Stimulated activated naive CD8-positive, alpha-beta T cell treated with anti-CD3 and anti-CD28 coated beads, Interleukin-15, amount 100 ng/mL, for 72 hours (primary cell): ENCODE results near the gene SHROOM3.
A peak's percentile ranks its signal among the peaks of the same experiment; 100 is the strongest.

Experiments used
- ATAC-seq: fragments of 150-1000 bp; cut with Tn5 transposase; 2 replicates; pipeline ENCODE4 v1.10.0; 2021; ENCODE audit warnings: mild to moderate bottlenecking, moderate library complexity
- DNase-seq, 2 donors: peaks; one replicate each; pipeline ENCODE4 v3.0.0; 2021 to 2022
- H3K27ac Mint-ChIP-seq, 2 donors: one replicate each; pipeline ENCODE4 v1.8.0; 2022; ENCODE audit warnings: mild to moderate bottlenecking in 2 of 2, mixed read lengths in 2 of 2, moderate library complexity in 2 of 2
- H3K27me3 Mint-ChIP-seq: one replicate; pipeline ENCODE4 v1.8.0; 2022; ENCODE audit warnings: mixed read lengths
- H3K4me1 Mint-ChIP-seq: one replicate; pipeline ENCODE4 v1.8.0; 2022; ENCODE audit warnings: mild to moderate bottlenecking, mixed read lengths
- H3K4me3 Mint-ChIP-seq, 2 donors: one replicate each; pipeline ENCODE4 v1.8.0; 2022; ENCODE audit warnings: mild to moderate bottlenecking in 2 of 2, mixed read lengths in 2 of 2, moderate library complexity in 1 of 2
- H3K9me3 Mint-ChIP-seq, 2 donors: one replicate each; pipeline ENCODE4 v1.8.0; 2022; ENCODE audit warnings: mixed read lengths in 2 of 2

The SHROOM3 gene

GRCh38 chr4:76692761-76693160 lies 257.7 kb downstream of the SHROOM3 start:
- no peaks in the 10 kb centered on the region for H3K9me3 Mint-ChIP-seq
- no peak overlapping the region for H3K27ac Mint-ChIP-seq
- H3K4me1 Mint-ChIP-seq, result peaks cover 29% of the 10 kb centered on the region
- no peak overlapping the region for H3K4me3 Mint-ChIP-seq
- no peak for ATAC-seq
- DNase-seq, result no peak
- peaks cover 80% of the 10 kb centered on the region for H3K27me3 Mint-ChIP-seq

DNA sequence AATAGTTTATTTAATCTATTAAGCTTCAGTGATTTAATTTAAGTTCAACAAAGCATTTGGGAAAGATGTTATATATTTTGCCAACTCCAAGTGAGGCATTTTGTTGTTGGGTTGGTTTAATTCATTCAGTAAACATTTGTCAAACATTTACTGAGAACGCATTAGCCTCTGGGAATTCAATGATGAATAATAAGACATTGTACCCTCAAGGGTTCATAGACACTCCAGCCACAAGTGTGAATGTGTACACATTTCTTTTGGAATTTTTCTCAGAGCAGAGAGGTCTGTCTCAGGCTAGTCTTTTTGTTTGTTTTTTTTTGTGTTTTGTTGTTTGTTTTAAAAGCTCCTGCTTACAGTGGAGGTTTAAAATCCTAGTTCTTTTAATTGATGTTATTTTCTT lies 259.0 kb downstream of the SHROOM3 start:
- peaks cover 23% of the 10 kb centered on the region for H3K4me1 Mint-ChIP-seq
- ATAC-seq (no peak), DNase-seq (no peak)
- no peak overlapping the region for H3K27ac Mint-ChIP-seq
- no peaks in the 10 kb centered on the region for H3K9me3 Mint-ChIP-seq
- no peak overlapping the region for H3K4me3 Mint-ChIP-seq
- peaks cover 73% of the 10 kb centered on the region for H3K27me3 Mint-ChIP-seq

DNA sequence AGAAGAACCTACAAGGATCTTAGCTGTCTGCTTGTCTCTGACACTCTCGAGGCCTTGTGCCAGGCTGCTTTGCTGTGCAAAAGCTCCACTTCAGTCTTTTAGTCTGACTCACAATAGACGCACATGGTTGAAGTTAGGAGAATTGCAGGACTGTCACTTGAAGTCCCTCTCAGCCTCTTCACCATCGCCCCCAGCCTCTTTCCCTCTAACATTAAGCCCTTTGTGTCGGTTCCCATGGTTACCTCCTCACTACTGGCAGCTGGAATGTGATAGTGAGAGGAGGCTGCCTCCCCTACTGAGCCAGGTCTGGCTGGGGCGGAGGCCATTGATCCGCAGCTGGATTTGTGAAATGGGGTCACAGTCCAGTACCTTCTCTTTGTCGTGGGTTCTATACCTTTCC lies 261.1 kb downstream of the SHROOM3 start:
- ATAC-seq (no peak), DNase-seq (no peak)
- Mint-ChIP-seq H3K4me1 (peaks cover 8% of the 10 kb centered on the region), H3K27me3 (peaks cover 55% of the 10 kb centered on the region), H3K4me3 (no peak overlapping the region), H3K9me3 (no peaks in the 10 kb centered on the region), H3K27ac (no peak overlapping the region)

GRCh38 chr4:76697129-76697803 lies 262.2 kb downstream of the SHROOM3 start:
- no peak for DNase-seq
- Mint-ChIP-seq H3K27ac (peak overlapping the region in 1 of 2 donors; percentile 74), H3K4me1 (peaks cover 8% of the 10 kb centered on the region), H3K9me3 (no peaks in the 10 kb centered on the region), H3K4me3 (no peak overlapping the region), H3K27me3 (peaks cover 43% of the 10 kb centered on the region)
- peak; percentile 67 for ATAC-seq

DNA sequence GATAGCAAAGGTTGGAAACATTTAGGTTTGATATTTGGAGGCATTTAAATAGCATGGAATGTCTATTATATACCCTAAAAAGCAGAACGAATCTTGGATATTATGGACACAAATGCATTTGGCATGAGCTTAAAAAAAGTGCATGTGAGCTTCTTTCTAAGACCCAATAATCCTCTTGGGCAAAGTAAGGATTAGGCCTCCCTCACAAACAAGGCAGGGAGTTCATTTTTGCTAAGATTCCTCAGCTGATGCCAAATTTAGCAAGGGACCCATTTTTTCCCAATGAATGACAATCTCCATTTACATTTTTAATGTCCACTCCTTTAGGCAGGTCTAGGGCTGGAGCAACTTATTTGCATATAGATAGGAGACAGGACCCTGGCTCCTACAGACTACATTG lies 263.1 kb downstream of the SHROOM3 start:
- Mint-ChIP-seq H3K27me3 (peaks cover 34% of the 10 kb centered on the region), H3K4me3 (no peak overlapping the region), H3K27ac (no peak overlapping the region), H3K9me3 (no peaks in the 10 kb centered on the region), H3K4me1 (peaks cover 8% of the 10 kb centered on the region)
- DNase-seq (no peak), ATAC-seq (no peak)

GRCh38 chr4:76699751-76700310 lies 264.8 kb downstream of the SHROOM3 start:
- Mint-ChIP-seq H3K27me3 (peaks cover 27% of the 10 kb centered on the region), H3K9me3 (no peaks in the 10 kb centered on the region), H3K27ac (no peak overlapping the region), H3K4me1 (peaks cover 8% of the 10 kb centered on the region), H3K4me3 (no peak overlapping the region)
- DNase-seq (no peak), ATAC-seq (no peak)

DNA sequence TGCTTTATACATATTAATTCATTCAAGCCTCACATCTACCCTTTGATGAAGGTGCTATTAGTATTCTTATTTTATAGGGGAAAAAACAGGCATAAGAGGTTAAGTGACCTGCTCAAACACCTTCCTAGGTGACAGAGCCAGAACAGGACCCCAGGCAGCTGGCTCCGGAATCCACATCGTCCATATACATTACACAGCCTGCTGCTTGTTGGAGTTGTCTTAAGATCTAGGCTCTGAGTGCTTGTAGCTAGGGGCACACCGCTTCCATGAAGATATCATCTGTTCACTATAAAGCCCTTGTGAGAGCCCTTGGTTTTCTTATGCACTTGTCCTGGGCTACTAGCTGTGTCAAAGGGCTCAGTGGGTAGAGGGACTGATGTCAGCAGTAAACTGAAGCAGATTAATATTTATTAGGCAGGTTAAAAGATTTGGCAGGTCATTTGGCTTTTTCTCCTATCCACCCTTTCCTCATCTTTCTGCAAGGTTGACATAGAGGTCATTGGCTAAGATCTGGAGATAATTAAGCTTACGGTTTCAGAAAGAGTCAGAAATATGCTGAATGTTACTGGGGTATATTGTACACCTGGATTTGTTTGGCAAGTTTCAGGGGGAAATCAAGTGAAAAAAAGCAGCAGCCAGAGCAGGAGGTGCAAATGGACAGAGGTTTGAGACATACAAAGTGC lies 267.6 kb downstream of the SHROOM3 start:
- Mint-ChIP-seq H3K27ac (no peak overlapping the region), H3K9me3 (no peaks in the 10 kb centered on the region)

GRCh38 chr4:76703123-76703490 lies 268.1 kb downstream of the SHROOM3 start:
- H3K27me3 Mint-ChIP-seq, result peaks cover 8% of the 10 kb centered on the region
- DNase-seq (no peak), ATAC-seq (no peak)
- no peak overlapping the region for H3K4me3 Mint-ChIP-seq
- H3K4me1 Mint-ChIP-seq, result no peaks in the 10 kb centered on the region
- H3K27ac Mint-ChIP-seq, result no peak overlapping the region
- H3K9me3 Mint-ChIP-seq, result no peaks in the 10 kb centered on the region

More for the DNA sequence above, 267.6 kb downstream of the SHROOM3 start:
- no peak for ATAC-seq
- peaks cover 3% of the 10 kb centered on the region for H3K4me1 Mint-ChIP-seq
- no peak for DNase-seq
- peaks cover 8% of the 10 kb centered on the region for H3K27me3 Mint-ChIP-seq
- H3K4me3 Mint-ChIP-seq, result no peak overlapping the region

DNA sequence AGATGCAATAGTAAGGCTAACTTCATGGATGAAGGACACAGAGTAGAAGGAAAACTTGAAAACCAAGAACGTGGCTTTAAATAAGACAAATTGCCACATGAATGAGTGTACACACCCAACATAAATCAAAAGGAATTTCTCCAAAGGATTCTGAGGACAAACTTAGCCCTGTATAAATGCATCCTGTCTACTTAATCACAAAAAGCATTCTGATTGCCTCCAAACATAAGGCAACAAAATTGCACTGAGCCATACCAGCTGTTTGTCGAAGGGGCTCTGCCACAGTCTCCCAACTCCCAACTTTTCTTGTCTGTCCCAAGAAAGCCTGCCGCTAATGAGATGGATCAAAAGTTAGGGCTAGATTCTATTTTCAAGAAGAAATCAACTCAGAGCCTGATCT lies 268.6 kb downstream of the SHROOM3 start:
- Mint-ChIP-seq H3K27ac (no peak overlapping the region), H3K27me3 (peaks cover 6% of the 10 kb centered on the region), H3K4me3 (no peak overlapping the region), H3K9me3 (no peaks in the 10 kb centered on the region), H3K4me1 (no peaks in the 10 kb centered on the region)
- ATAC-seq (no peak), DNase-seq (no peak)

DNA sequence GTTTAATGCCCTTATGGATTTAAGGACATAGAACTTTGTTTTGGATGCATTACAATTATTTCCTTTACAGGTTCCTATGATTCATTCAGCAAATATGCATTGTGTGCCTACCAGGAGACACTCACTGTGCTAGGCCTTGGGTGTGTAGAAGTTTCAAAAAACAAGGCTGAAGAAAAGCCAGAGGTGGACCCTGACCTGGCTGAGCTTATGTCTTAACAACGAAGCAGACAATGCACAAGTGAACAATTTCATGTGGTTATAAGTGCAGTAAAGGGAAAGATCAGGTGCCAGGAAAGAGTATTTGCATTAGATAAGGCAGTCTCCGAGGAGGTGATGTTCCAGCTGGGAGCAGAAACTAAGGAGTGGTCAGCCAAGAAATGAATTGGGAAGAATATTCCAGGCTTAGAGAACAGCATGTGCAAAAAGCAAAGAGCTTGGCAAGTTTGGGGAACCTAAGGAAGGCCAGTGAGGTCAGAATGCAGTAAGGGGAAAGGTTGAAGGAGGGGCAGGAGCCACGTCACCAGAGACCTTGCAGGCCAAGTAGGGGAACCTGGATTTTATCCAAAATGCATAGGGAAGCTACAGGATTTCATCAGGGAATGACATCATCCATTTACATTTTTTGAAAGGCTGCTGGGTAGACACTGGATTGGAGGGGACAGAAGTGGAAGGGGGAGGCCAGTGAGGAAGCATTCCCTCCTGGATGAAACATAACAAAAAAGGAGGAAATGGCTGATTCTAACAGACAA lies 269.3 kb downstream of the SHROOM3 start:
- Mint-ChIP-seq H3K9me3 (no peaks in the 10 kb centered on the region), H3K27ac (no peak overlapping the region), H3K4me3 (no peak overlapping the region), H3K27me3 (no peaks in the 10 kb centered on the region), H3K4me1 (no peaks in the 10 kb centered on the region)
- no peak for DNase-seq
- ATAC-seq, result no peak

- Mint-ChIP-seq H3K27ac (no peak overlapping the region), H3K4me1 (no peaks in the 10 kb centered on the region), H3K9me3 (no peaks in the 10 kb centered on the region), H3K27me3 (no peaks in the 10 kb centered on the region), H3K4me3 (no peak overlapping the region)
- no peak for ATAC-seq
- DNase-seq, result no peak
These were observed 270.4 kb downstream of the SHROOM3 start for GRCh38 chr4:76705472-76705871.

- DNase-seq (no peak), ATAC-seq (no peak)
- Mint-ChIP-seq H3K4me3 (no peak overlapping the region), H3K4me1 (no peaks in the 10 kb centered on the region), H3K9me3 (no peaks in the 10 kb centered on the region), H3K27ac (no peak overlapping the region), H3K27me3 (no peaks in the 10 kb centered on the region)
These were observed 271.6 kb downstream of the SHROOM3 start for GRCh38 chr4:76706581-76706980.

DNA sequence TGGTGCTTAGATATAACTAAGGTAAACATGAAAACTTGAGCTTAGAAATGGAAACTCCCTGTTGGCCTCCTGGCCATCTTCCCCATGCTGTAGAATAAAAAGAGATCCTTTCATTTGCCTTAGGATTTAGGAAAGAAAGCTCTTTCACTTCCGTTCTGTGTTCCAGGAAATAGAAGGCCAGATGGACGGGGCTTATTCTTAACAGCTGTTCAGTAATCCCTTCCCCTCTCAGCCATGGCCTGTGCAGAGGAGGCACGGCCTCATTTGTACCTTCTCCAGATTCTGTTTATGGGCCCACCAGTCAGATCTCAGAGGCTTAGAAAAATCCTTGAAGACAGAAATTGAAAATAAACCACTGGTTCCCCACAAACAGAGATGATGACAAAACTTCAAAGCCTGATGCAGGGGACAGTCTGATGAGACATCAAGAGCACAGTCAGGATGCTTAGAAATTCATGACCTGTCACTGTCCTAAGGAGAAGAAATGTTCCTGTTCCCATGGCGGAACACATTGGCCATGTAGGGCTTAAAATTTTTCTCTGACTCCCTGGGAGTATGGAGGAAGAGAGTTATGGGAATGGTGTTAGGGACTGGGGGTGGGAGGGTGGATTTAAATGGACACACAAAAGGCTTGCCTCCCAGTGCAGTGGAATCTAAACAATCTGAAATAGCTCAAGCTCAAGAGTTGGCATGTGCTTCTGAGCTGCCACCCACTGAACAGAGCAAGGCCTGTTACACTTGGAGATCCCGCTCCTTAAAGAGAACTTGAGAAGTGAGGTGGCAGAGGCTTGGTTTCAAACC lies 274.1 kb downstream of the SHROOM3 start:
- peak overlapping the region; percentile 21 to 63 for H3K27ac Mint-ChIP-seq
- no peak overlapping the region for H3K4me3 Mint-ChIP-seq
- no peaks in the 10 kb centered on the region for H3K9me3 Mint-ChIP-seq
- no peaks in the 10 kb centered on the region for H3K27me3 Mint-ChIP-seq
- ATAC-seq (no peak), DNase-seq (no peak)
- no peaks in the 10 kb centered on the region for H3K4me1 Mint-ChIP-seq

DNA sequence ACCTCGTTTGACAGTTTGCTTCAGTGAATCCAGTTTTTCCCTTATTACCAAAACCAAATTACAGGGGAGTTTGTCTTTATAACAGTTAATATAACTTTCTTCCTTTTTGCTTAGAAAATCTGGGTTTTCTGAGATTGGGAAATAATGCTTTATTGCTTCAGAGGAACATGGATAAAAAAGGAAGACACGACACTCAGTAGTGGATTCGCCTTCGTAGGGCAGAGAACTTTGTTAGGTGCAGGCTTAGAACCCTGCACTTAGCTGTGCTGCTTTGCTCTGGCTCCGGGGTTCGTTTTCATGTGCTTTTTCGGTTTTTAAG lies 274.7 kb downstream of the SHROOM3 start:
- Mint-ChIP-seq H3K4me1 (no peaks in the 10 kb centered on the region), H3K4me3 (no peak overlapping the region), H3K9me3 (no peaks in the 10 kb centered on the region), H3K27ac (no peak overlapping the region), H3K27me3 (no peaks in the 10 kb centered on the region)
- DNase-seq (no peak), ATAC-seq (no peak)

- Mint-ChIP-seq H3K4me3 (no peak overlapping the region), H3K27ac (no peak overlapping the region), H3K9me3 (no peaks in the 10 kb centered on the region), H3K27me3 (peaks cover 9% of the 10 kb centered on the region), H3K4me1 (peaks cover 10% of the 10 kb centered on the region)
- no peak for ATAC-seq
- DNase-seq, result no peak
These were observed 277.5 kb downstream of the SHROOM3 start for GRCh38 chr4:76712564-76712963.
